ENCODE data around the gene EXOSC1. TPM values are rescaled to one million over a fixed set of nuclear protein-coding genes. Genes with fewer than 3 reads are reported as not detected.

Gene EXOSC1
- total RNA-seq, 1 experiment from 2014 or later: 56.5 TPM

- POLR2A ChIA-PET: interaction anchor here (0.9 kb wide), 1 partner anchor 9 kb away, joined by 3 read pairs; no protein-coding TSS in a partner anchor
- intact Hi-C loops (cut with micrococcal nuclease): no loop called here
- Mint-ChIP-seq H3K4me3 (ENCODE audit: unreplicated experiment) (no peak overlapping the region), H3K27me3 (ENCODE audit: insufficient read depth, unreplicated experiment) (no peaks in the 10 kb centered on the region), H3K36me3 (ENCODE audit: insufficient read depth, unreplicated experiment) (peaks cover 6% of the 10 kb centered on the region), H3K4me1 (ENCODE audit: insufficient read depth, unreplicated experiment) (no peaks in the 10 kb centered on the region), H3K9me3 (ENCODE audit: unreplicated experiment) (no peaks in the 10 kb centered on the region), H3K27ac (ENCODE audit: low read depth, unreplicated experiment) (no peak overlapping the region)
- BruUV-seq (replicated peaks): no TSS peak
- TF ChIP-seq CTCF (IDR thresholded peaks at IDR 0.05; ENCODE audit: unreplicated experiment): no peak
- CTCF ChIA-PET: interaction anchor here (1.9 to 2.1 kb wide), 2 partner anchors 8 to 23 kb away, joined by 5 to 11 read pairs; no protein-coding TSS in a partner anchor
- DNase-seq (ENCODE audit: unreplicated experiment): no peak
Observed at GRCh38 chr10:97404044-97404443, 41.8 kb downstream of the EXOSC1 start.

GRCh38 chr10:97401455-97401919 is 44.3 kb downstream of the EXOSC1 start:
- POLR2A ChIA-PET: interaction anchor here (0.5 to 4.4 kb wide), 28 partner anchors 12 to 286 kb away, joined by 3 to 69 read pairs (median 6); partner anchors contain the start of genes ANKRD2, ARHGAP19, AVPI1 and EXOSC1

GRCh38 chr10:97400665-97401454 is 44.9 kb downstream of the EXOSC1 start, which contains the start of gene RRP12:
Gene RRP12, minus strand, starts transcription at chr10:97401340. Its CDS starts 109 bp downstream, at chr10:97401231.
- no peak for TF ChIP-seq CTCF (IDR thresholded peaks at IDR 0.05; ENCODE audit: unreplicated experiment)
- Mint-ChIP-seq H3K27me3 (ENCODE audit: insufficient read depth, unreplicated experiment) (no peaks in the 10 kb centered on the region), H3K9me3 (ENCODE audit: unreplicated experiment) (no peaks in the 10 kb centered on the region), H3K27ac (ENCODE audit: low read depth, unreplicated experiment) (peak within 1 kb of the TSS; percentile 98), H3K4me1 (ENCODE audit: insufficient read depth, unreplicated experiment) (no peaks in the 10 kb centered on the region), H3K36me3 (ENCODE audit: insufficient read depth, unreplicated experiment) (peaks cover 26% of the 10 kb centered on the region), H3K4me3 (ENCODE audit: unreplicated experiment) (peak within 1 kb of the TSS; percentile 90)
- DNase-seq (ENCODE audit: unreplicated experiment): peak; percentile 98
- intact Hi-C loops (cut with micrococcal nuclease): no loop called here
- ChIA-PET POLR2A (interaction anchor here (0.5 to 4.4 kb wide), 36 partner anchors 9 to 286 kb away, joined by 3 to 69 read pairs (median 4); partner anchors contain the start of genes ANKRD2, ARHGAP19, AVPI1 and EXOSC1), CTCF (interaction anchor here (0.5 to 2.4 kb wide), 10 partner anchors 12 to 328 kb away, joined by 3 to 16 read pairs (median 4); partner anchors contain the start of gene FRAT2)
- TSS peak; percentile 86 for BruUV-seq (replicated peaks)

More at GRCh38 chr10:97401455-97401919, 44.3 kb downstream of the EXOSC1 start:
- no peaks in the 10 kb centered on the region for H3K9me3 Mint-ChIP-seq (ENCODE audit: unreplicated experiment)
- H3K4me1 Mint-ChIP-seq (ENCODE audit: insufficient read depth, unreplicated experiment): no peaks in the 10 kb centered on the region
- no TSS peak for BruUV-seq (replicated peaks)
- peak overlapping the region; percentile 98 for H3K27ac Mint-ChIP-seq (ENCODE audit: low read depth, unreplicated experiment)
- TF ChIP-seq CTCF (IDR thresholded peaks at IDR 0.05; ENCODE audit: unreplicated experiment): no peak
- peak overlapping the region; percentile 90 for H3K4me3 Mint-ChIP-seq (ENCODE audit: unreplicated experiment)
- no peaks in the 10 kb centered on the region for H3K27me3 Mint-ChIP-seq (ENCODE audit: insufficient read depth, unreplicated experiment)
- H3K36me3 Mint-ChIP-seq (ENCODE audit: insufficient read depth, unreplicated experiment): peaks cover 19% of the 10 kb centered on the region
- DNase-seq (ENCODE audit: unreplicated experiment): no peak
- CTCF ChIA-PET: interaction anchor here (0.9 to 2.4 kb wide), 6 partner anchors 11 to 211 kb away, joined by 3 to 16 read pairs (median 4); no protein-coding TSS in a partner anchor
- intact Hi-C loops (cut with micrococcal nuclease): no loop called here
